ENCODE results near the gene OOSP4A.

GRCh38 chr11:59938718-59939117 lies 25.1 kb upstream of the OOSP4A start:
- no peak for TF ChIP-seq POLR2A (IDR thresholded peaks at IDR 0.05)
- TF ChIP-seq, protein P1, sequence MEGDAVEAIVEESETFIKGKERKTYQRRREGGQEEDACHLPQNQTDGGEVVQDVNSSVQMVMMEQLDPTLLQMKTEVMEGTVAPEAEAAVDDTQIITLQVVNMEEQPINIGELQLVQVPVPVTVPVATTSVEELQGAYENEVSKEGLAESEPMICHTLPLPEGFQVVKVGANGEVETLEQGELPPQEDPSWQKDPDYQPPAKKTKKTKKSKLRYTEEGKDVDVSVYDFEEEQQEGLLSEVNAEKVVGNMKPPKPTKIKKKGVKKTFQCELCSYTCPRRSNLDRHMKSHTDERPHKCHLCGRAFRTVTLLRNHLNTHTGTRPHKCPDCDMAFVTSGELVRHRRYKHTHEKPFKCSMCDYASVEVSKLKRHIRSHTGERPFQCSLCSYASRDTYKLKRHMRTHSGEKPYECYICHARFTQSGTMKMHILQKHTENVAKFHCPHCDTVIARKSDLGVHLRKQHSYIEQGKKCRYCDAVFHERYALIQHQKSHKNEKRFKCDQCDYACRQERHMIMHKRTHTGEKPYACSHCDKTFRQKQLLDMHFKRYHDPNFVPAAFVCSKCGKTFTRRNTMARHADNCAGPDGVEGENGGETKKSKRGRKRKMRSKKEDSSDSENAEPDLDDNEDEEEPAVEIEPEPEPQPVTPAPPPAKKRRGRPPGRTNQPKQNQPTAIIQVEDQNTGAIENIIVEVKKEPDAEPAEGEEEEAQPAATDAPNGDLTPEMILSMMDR (IDR thresholded peaks at IDR 0.05 in 8 of 11, conservative IDR thresholded peaks at IDR 0.05 in 3 of 11), result no peak
